ENCODE results near the gene C2CD4D.
"Not testable (repeated sequence)": the region's sequence is repeated elsewhere in the genome, so short reads cannot be mapped to it uniquely, and the experiment has no call there.

Gene C2CD4D

GRCh38 chr1:151839457-151840403 lies at the start of gene C2CD4D:
C2CD4D (minus strand) TSS chr1:151839820; CDS start chr1:151838989, 831 bp downstream.
- no peak for TF ChIP-seq CTCF (IDR thresholded peaks at IDR 0.05; ENCODE audit: extremely low read depth, insufficient read depth, missing control alignments)
- in situ Hi-C loops (cut with MboI; ENCODE audit: low pct_unique_long_range_greater_than_20kb, low sequenced_read_pairs, unreplicated experiment), result no loop called here
- peak; percentile 86 for DNase-seq (ENCODE audit: low spot score)

GRCh38 chr1:151888972-151889570 lies 49.5 kb upstream of the C2CD4D start:
- in situ Hi-C loops (cut with MboI; ENCODE audit: low pct_unique_long_range_greater_than_20kb, low sequenced_read_pairs, unreplicated experiment), result loop anchor here (10.0 kb wide), 1 partner anchor 116 kb away; no protein-coding TSS in a partner anchor
- TF ChIP-seq CTCF (IDR thresholded peaks at IDR 0.05; ENCODE audit: extremely low read depth, insufficient read depth, missing control alignments), result peak; percentile 40
- DNase-seq (ENCODE audit: low spot score), result peak; percentile 33

- DNase-seq (ENCODE audit: low spot score), result no peak
- in situ Hi-C loops (cut with MboI; ENCODE audit: low pct_unique_long_range_greater_than_20kb, low sequenced_read_pairs, unreplicated experiment), result loop anchor here (10.0 kb wide), 1 partner anchor 118 kb away; no protein-coding TSS in a partner anchor
- TF ChIP-seq CTCF (IDR thresholded peaks at IDR 0.05; ENCODE audit: extremely low read depth, insufficient read depth, missing control alignments), result no peak
Measured at GRCh38 chr1:151887028-151887427, 47.4 kb upstream of the C2CD4D start.

- no peak for DNase-seq (ENCODE audit: low spot score)
- no peak for TF ChIP-seq CTCF (IDR thresholded peaks at IDR 0.05; ENCODE audit: extremely low read depth, insufficient read depth, missing control alignments)
- in situ Hi-C loops (cut with MboI; ENCODE audit: low pct_unique_long_range_greater_than_20kb, low sequenced_read_pairs, unreplicated experiment), result loop anchor here (10.0 kb wide), 1 partner anchor 119 kb away; no protein-coding TSS in a partner anchor
Measured at GRCh38 chr1:151885479-151885878, 45.9 kb upstream of the C2CD4D start.

- in situ Hi-C loops (cut with MboI; ENCODE audit: low pct_unique_long_range_greater_than_20kb, low sequenced_read_pairs, unreplicated experiment), result loop anchor here (10.0 kb wide), 1 partner anchor 120 kb away; no protein-coding TSS in a partner anchor
- DNase-seq (ENCODE audit: low spot score), result not testable (repeated sequence)
Measured at GRCh38 chr1:151884879-151885278, 45.3 kb upstream of the C2CD4D start.

GRCh38 chr1:151884445-151884844 lies 44.8 kb upstream of the C2CD4D start:
- in situ Hi-C loops (cut with MboI; ENCODE audit: low pct_unique_long_range_greater_than_20kb, low sequenced_read_pairs, unreplicated experiment), result loop anchor here (10.0 kb wide), 1 partner anchor 120 kb away; no protein-coding TSS in a partner anchor
- DNase-seq (ENCODE audit: low spot score), result not testable (repeated sequence)

GRCh38 chr1:151883898-151884297 lies 44.3 kb upstream of the C2CD4D start:
- DNase-seq (ENCODE audit: low spot score), result not testable (repeated sequence)
- in situ Hi-C loops (cut with MboI; ENCODE audit: low pct_unique_long_range_greater_than_20kb, low sequenced_read_pairs, unreplicated experiment), result loop anchor here (10.0 kb wide), 1 partner anchor 121 kb away; no protein-coding TSS in a partner anchor

GRCh38 chr1:151882918-151883317 lies 43.3 kb upstream of the C2CD4D start:
- in situ Hi-C loops (cut with MboI; ENCODE audit: low pct_unique_long_range_greater_than_20kb, low sequenced_read_pairs, unreplicated experiment), result loop anchor here (10.0 kb wide), 1 partner anchor 122 kb away; no protein-coding TSS in a partner anchor
- not testable (repeated sequence) for DNase-seq (ENCODE audit: low spot score)
